Activated CD4-positive, CD25-positive, alpha-beta regulatory T cell treated with anti-CD3 and anti-CD28 coated beads, Interleukin-2, amount 50 U/mL, for 24 hours (primary cell): ENCODE data around the gene IFIT1B.
"Not testable (repeated sequence)": the region's sequence is repeated elsewhere in the genome, so short reads cannot be mapped to it uniquely, and the experiment has no call there.

Experiments used
- ATAC-seq, 2 donors: fragments of 150-1000 bp; cut with Tn5 transposase; one replicate each; pipeline ENCODE4 v1.10.0; 2021; ENCODE audit warnings: mild to moderate bottlenecking in 1 of 2, moderate library complexity in 1 of 2

The IFIT1B gene

GRCh38 chr10:89377705-89378637 lies at the start of gene IFIT1B:
IFIT1B (plus strand) TSS chr10:89378056; CDS start chr10:89378136, 80 bp downstream.
- ATAC-seq = no peak

- no peak for ATAC-seq
These were observed 48.7 kb upstream of the IFIT1B start for GRCh38 chr10:89329151-89329550.

GRCh38 chr10:89330014-89330413 lies 47.8 kb upstream of the IFIT1B start:
- ATAC-seq = not testable (repeated sequence)

- ATAC-seq = no peak
These were observed 47.2 kb upstream of the IFIT1B start for GRCh38 chr10:89330537-89331212.

- ATAC-seq = not testable (repeated sequence)
These were observed 46.3 kb upstream of the IFIT1B start for GRCh38 chr10:89331487-89332122.

GRCh38 chr10:89332123-89332633 lies 45.7 kb upstream of the IFIT1B start:
- ATAC-seq = peak; percentile 34 to 42

GRCh38 chr10:89335226-89335625 lies 42.6 kb upstream of the IFIT1B start:
- ATAC-seq = no peak

GRCh38 chr10:89336241-89336640 lies 41.6 kb upstream of the IFIT1B start:
- ATAC-seq = no peak

- peak; percentile 36 to 39 for ATAC-seq
These were observed 40.4 kb upstream of the IFIT1B start for GRCh38 chr10:89337484-89337883.

- no peak for ATAC-seq
These were observed 39.1 kb upstream of the IFIT1B start for GRCh38 chr10:89338713-89339112.

- ATAC-seq = no peak
These were observed 38.0 kb upstream of the IFIT1B start for GRCh38 chr10:89339875-89340274.

GRCh38 chr10:89341649-89342048 lies 36.2 kb upstream of the IFIT1B start:
- no peak for ATAC-seq

GRCh38 chr10:89342206-89342958 lies 35.5 kb upstream of the IFIT1B start:
- ATAC-seq = no peak

- no peak for ATAC-seq
These were observed 34.6 kb upstream of the IFIT1B start for GRCh38 chr10:89343089-89343767.

- ATAC-seq = no peak
These were observed 33.7 kb upstream of the IFIT1B start for GRCh38 chr10:89344156-89344555.

GRCh38 chr10:89345367-89346000 lies 32.4 kb upstream of the IFIT1B start:
- ATAC-seq = no peak

GRCh38 chr10:89346405-89347254 lies 31.2 kb upstream of the IFIT1B start:
- no peak for ATAC-seq

GRCh38 chr10:89347701-89348457 lies 30.0 kb upstream of the IFIT1B start:
- ATAC-seq = no peak

GRCh38 chr10:89348481-89348880 lies 29.4 kb upstream of the IFIT1B start:
- ATAC-seq = no peak
